HUES48 (cell line): ENCODE measurements around the gene DPAGT1.

Experiments
- H3K27ac ChIP-seq: one replicate; pipeline ENCODE4 v1.7.0; 2013; ENCODE audit warnings: low read depth, low read length, inconsistent platforms
- H3K27me3 ChIP-seq: 2 replicates; pipeline ENCODE4 v1.6.1; 2013; ENCODE audit warnings: mild to moderate bottlenecking, low read length; ENCODE audit not compliant: control insufficient read depth, insufficient read depth
- H3K36me3 ChIP-seq: 2 replicates; pipeline ENCODE4 v1.6.1; 2013; ENCODE audit warnings: low read length; ENCODE audit not compliant: control insufficient read depth, insufficient read depth
- H3K4me1 ChIP-seq: 2 replicates; pipeline ENCODE4 v1.6.1; 2013; ENCODE audit warnings: mild to moderate bottlenecking, low read length; ENCODE audit not compliant: control insufficient read depth, insufficient read depth
- H3K4me3 ChIP-seq: 2 replicates; pipeline ENCODE4 v1.5.1; 2013; ENCODE audit warnings: mild to moderate bottlenecking, low read depth, low read length
- H3K9ac ChIP-seq: 2 replicates; pipeline ENCODE4 v1.6.1; 2013; ENCODE audit warnings: mild to moderate bottlenecking, low read depth, low read length, moderate library complexity
- H3K9me3 ChIP-seq: 2 replicates; pipeline ENCODE4 v1.6.1; 2013; ENCODE audit warnings: low read length; ENCODE audit not compliant: control insufficient read depth, insufficient read depth

DPAGT1 gene

DNA sequence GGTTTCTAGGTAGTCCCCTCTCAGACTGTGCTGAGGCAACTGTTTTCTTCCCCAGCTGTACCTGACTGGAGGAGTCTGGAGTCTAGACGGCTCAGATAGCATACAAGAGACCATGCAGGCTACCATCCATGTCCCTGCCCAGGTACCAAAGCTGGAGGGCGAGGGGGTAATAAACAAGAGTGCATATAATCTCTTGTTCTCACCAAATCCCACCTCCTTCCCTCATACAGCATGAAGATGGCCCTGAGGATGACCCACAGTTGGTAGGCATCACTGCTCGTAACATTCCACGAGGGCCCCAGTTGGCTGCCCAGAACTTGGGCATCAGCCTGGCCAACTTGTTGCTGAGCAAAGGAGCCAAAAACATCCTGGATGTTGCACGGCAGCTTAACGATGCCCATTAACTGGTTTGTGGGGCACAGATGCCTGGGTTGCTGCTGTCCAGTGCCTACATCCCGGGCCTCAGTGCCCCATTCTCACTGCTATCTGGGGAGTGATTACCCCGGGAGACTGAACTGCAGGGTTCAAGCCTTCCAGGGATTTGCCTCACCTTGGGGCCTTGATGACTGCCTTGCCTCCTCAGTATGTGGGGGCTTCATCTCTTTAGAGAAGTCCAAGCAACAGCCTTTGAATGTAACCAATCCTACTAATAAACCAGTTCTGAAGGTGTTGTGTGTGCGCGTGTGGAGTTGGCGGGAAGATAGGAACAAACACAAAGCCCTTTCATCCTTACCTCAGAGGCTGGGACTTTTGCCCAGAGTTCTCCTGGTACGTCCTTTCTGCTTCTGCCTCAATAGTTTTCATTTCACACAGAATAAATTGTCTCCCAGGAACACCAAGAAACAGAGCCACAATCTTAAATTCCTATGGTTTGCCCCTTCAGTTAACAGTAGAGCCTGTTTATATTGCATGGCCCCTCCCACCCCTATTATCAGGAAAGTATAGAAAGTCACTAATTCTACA, 8.5 kb downstream of the DPAGT1 start:
- peak overlapping the region; percentile 89 for H3K27ac ChIP-seq
- peak overlapping the region; percentile 96 for H3K4me3 ChIP-seq
- peak overlapping the region; percentile 94 for H3K9ac ChIP-seq
- H3K27me3 ChIP-seq = no peaks in the 10 kb centered on the region
- H3K36me3 ChIP-seq = peaks cover 70% of the 10 kb centered on the region
- H3K4me1 ChIP-seq = peaks cover 10% of the 10 kb centered on the region; the same call in 1 of the 2 replicates
- no peaks in the 10 kb centered on the region for H3K9me3 ChIP-seq

- Histone ChIP-seq H3K27ac (peak overlapping the region; percentile 11), H3K4me3 (peak overlapping the region; percentile 96), H3K9me3 (no peaks in the 10 kb centered on the region), H3K36me3 (peaks cover 60% of the 10 kb centered on the region), H3K4me1 (peaks cover 10% of the 10 kb centered on the region; the same call in 1 of the 2 replicates), H3K9ac (no peak overlapping the region), H3K27me3 (no peaks in the 10 kb centered on the region)
Observed at GRCh38 chr11:119091966-119092879, 9.4 kb downstream of the DPAGT1 start.

- Histone ChIP-seq H3K27me3 (no peaks in the 10 kb centered on the region), H3K4me1 (peaks cover 10% of the 10 kb centered on the region; the same call in 1 of the 2 replicates), H3K36me3 (peaks cover 50% of the 10 kb centered on the region), H3K4me3 (no peak overlapping the region), H3K27ac (no peak overlapping the region), H3K9ac (no peak overlapping the region), H3K9me3 (no peaks in the 10 kb centered on the region)
Observed at GRCh38 chr11:119091178-119091577, 10.5 kb downstream of the DPAGT1 start.

GRCh38 chr11:119089319-119089718, 12.3 kb downstream of the DPAGT1 start:
- H3K4me3 ChIP-seq = no peak overlapping the region
- H3K36me3 ChIP-seq = peaks cover 48% of the 10 kb centered on the region
- H3K4me1 ChIP-seq = peaks cover 16% of the 10 kb centered on the region
- H3K9ac ChIP-seq = no peak overlapping the region
- no peak overlapping the region for H3K27ac ChIP-seq
- no peaks in the 10 kb centered on the region for H3K9me3 ChIP-seq
- H3K27me3 ChIP-seq = no peaks in the 10 kb centered on the region

DNA sequence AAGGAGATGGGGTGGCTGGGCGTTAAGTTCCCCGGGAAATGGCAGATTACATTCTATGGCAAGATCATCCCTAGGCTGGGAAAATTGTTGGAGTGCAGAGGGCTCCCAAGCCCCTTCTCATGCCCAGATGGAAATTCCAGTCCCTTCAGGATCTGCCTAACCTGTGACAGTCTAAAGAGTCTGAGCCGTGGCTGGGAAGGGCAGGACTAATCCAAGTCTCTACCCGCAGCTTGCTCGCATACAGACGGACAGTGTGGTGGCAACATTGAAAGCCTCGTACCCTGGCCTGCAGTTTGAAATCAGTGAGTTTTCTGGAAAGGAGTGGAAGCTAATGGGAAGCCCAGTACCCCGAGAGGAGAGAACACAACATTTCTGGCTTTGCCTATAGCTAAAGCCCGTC, 13.2 kb downstream of the DPAGT1 start:
- Histone ChIP-seq H3K4me3 (no peak overlapping the region), H3K4me1 (peaks cover 16% of the 10 kb centered on the region), H3K27me3 (no peaks in the 10 kb centered on the region), H3K9me3 (no peaks in the 10 kb centered on the region), H3K27ac (no peak overlapping the region), H3K36me3 (peaks cover 41% of the 10 kb centered on the region), H3K9ac (no peak overlapping the region)

DNA sequence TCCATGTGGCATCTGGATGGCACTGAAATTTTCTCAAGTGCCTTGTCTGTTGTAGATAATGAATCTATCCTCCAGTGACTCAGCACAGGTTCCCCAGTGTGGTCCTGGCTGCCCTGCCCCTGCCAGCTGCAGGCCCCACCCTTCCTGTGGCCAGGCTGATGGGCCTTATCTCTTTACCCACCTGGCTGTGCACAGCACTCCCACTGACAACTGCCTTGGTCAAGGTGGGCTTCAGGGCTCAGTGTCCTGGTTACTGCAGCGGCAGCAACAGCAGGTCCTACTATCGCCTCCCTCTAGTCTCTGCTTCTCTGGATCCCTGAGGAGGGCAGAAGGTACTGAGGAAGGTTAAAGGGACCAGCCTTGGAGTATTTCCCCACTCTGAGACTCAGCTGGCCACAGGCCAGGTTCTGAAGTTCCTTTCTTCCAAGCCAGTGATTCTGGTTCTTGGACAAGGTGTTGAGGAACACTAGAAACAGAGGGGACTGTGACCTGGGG, 13.9 kb downstream of the DPAGT1 start:
- Histone ChIP-seq H3K4me1 (peaks cover 10% of the 10 kb centered on the region), H3K4me3 (no peak overlapping the region), H3K27ac (no peak overlapping the region), H3K9me3 (no peaks in the 10 kb centered on the region), H3K27me3 (no peaks in the 10 kb centered on the region), H3K9ac (no peak overlapping the region), H3K36me3 (peaks cover 35% of the 10 kb centered on the region)

DNA sequence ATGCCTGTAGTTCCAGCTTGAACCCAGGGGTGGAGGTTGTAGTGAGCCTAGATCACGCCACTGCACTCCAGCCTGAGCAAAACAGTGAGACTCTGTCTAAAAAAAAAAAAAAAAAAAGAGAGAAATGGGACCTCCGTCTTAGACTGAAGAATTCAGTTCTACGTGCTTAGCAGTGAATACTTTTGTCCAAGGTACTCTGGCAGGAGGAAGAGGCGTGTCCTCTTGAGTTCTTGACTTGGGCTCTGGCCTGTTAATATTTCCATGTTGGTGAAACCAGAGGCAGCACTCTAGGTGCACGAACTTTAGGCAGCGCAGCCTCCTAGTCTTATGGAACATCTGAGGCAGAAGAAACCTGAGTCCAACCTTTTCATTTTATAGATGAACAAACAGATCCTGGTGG, 14.5 kb downstream of the DPAGT1 start:
- Histone ChIP-seq H3K4me3 (no peak overlapping the region), H3K27ac (no peak overlapping the region), H3K27me3 (no peaks in the 10 kb centered on the region), H3K9ac (no peak overlapping the region), H3K9me3 (no peaks in the 10 kb centered on the region), H3K4me1 (peaks cover 7% of the 10 kb centered on the region; the same call in 1 of the 2 replicates), H3K36me3 (peaks cover 33% of the 10 kb centered on the region)

DNA sequence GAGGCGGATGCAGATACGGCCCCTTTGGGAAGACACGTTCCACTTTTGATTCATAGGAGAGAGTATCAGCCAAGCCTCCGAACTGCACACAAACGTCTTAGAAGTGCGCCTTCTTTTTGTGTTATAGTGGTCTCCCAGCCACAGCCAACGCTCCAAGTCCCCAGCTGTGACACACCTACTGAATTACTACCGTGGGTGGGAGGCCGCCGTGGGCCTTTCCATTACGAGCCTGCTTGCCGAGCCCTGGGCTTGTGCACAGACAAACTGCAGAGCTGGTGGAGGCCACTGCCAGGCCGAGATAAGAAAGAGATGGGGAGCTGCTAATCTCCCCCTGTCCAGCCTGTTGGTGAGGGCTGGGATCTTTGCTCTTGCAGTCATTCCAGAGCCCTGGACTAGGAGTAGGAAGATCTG, 16.2 kb downstream of the DPAGT1 start:
- Histone ChIP-seq H3K9me3 (no peaks in the 10 kb centered on the region), H3K4me1 (peaks cover 7% of the 10 kb centered on the region; the same call in 1 of the 2 replicates), H3K27ac (peak overlapping the region; percentile 98), H3K27me3 (no peaks in the 10 kb centered on the region), H3K9ac (peak overlapping the region; percentile 96), H3K4me3 (peak overlapping the region; percentile 93), H3K36me3 (peaks cover 36% of the 10 kb centered on the region)

- no peaks in the 10 kb centered on the region for H3K27me3 ChIP-seq
Observed at GRCh38 chr11:119084663-119085436, 16.8 kb downstream of the DPAGT1 start, which contains the start of gene HMBS. Gene HMBS (plus strand): TSS chr11:119084881. CDS start chr11:119085034, 153 bp downstream.

GRCh38 chr11:119081682-119082260, 19.9 kb downstream of the DPAGT1 start:
- H3K9ac ChIP-seq = no peak overlapping the region
- H3K4me3 ChIP-seq = no peak overlapping the region
- H3K27ac ChIP-seq = no peak overlapping the region
- peaks cover 53% of the 10 kb centered on the region for H3K36me3 ChIP-seq
- peaks cover 7% of the 10 kb centered on the region; the same call in 1 of the 2 replicates for H3K4me1 ChIP-seq
- no peaks in the 10 kb centered on the region for H3K27me3 ChIP-seq
- H3K9me3 ChIP-seq = no peaks in the 10 kb centered on the region

More at GRCh38 chr11:119084663-119085436, 16.8 kb downstream of the DPAGT1 start, which contains the start of gene HMBS:
- Histone ChIP-seq H3K4me3 (peak within 1 kb of the TSS; percentile 93), H3K36me3 (peaks cover 31% of the 10 kb centered on the region), H3K4me1 (peaks cover 7% of the 10 kb centered on the region; the same call in 1 of the 2 replicates), H3K9ac (peak within 1 kb of the TSS; percentile 96), H3K27ac (peak within 1 kb of the TSS; percentile 98), H3K9me3 (no peaks in the 10 kb centered on the region)
